HG02798 (cell line): ENCODE results near the gene TPD52L1.
"Not testable (repeated sequence)": the region's sequence is repeated elsewhere in the genome, so short reads cannot be mapped to it uniquely, and the experiment has no call there.

Experiments used
- ATAC-seq: cut with Tn5 transposase; IDR thresholded peaks from one replicate; pipeline ENCODE4 v1.9.1; 2021; ENCODE audit warnings: mild to moderate bottlenecking; ENCODE audit not compliant: unreplicated experiment, poor library complexity

The TPD52L1 gene

DNA sequence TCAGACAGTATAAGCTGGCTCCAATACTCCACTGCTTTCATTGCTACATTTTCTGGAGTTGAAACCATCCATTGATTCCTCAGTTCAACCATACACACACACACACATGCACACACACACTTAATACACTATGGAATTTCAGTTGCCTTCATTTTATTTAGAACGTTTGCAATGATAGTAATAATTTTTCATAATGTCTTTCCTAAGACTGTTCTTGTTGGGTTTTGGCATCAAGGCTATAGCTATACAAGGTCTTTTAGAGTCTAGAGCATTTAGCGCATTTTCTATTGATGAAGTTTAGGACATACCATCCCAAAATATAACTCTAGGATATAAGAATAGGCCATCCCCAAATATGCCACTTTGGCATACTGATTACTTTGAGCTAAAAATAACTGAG is 15.5 kb upstream of the TPD52L1 start:
- no peak for ATAC-seq

DNA sequence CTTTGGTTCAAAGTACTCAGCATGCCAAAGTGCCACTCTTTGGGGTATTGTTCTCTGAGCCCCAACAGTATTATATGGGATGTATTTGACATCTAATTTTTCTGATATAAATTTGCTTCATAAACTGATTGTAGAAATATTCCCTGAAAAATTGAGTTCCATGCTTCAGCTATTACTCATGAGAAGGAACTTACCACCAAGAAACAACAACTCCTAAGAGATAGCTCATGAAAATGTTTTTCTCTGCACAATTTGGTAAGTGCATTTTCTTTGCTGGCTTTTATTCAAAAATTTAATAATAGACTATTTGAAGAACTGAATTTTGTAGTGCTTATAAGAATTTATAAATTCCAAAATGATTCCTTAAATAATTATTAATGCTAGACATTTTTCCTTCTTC is 12.8 kb upstream of the TPD52L1 start:
- ATAC-seq = no peak

DNA sequence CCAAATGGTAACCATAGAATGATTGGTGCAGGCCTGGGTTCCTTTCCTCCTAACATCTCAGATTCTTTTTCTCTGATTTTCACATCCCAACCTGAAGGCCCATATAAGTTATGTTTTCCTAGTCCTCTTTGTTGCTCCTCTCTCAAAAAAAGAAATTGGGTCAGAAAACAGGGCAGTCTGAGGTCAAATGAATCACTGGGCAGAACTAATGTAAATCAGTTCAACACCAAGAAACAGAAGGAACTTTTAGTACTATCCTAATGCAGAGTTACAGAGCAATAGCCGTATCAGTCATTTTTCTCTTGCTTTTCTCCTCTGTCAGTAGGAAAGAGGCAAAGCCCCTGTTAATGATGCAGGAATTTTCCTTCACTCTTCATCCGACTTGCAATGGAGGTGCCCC is 11.0 kb upstream of the TPD52L1 start:
- no peak for ATAC-seq

DNA sequence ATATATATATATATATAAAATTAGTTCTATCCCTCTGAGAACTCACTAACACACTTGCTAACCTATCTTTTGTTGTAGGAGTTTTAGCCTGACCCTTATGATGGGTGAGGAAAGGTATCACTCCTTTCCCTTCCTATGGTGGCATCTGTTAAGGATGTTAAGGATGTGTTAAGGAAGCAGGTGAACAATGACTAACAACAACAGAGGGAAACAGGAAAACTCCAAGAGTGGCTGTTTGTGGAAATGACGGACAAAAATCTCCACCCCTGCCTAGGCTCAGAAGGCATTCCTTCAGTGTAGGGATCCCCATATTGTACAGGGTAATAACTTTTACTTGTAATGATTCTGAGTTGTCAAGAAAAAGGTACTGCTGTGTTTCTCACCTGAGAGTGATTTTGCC is 8.8 kb upstream of the TPD52L1 start:
- no peak for ATAC-seq

DNA sequence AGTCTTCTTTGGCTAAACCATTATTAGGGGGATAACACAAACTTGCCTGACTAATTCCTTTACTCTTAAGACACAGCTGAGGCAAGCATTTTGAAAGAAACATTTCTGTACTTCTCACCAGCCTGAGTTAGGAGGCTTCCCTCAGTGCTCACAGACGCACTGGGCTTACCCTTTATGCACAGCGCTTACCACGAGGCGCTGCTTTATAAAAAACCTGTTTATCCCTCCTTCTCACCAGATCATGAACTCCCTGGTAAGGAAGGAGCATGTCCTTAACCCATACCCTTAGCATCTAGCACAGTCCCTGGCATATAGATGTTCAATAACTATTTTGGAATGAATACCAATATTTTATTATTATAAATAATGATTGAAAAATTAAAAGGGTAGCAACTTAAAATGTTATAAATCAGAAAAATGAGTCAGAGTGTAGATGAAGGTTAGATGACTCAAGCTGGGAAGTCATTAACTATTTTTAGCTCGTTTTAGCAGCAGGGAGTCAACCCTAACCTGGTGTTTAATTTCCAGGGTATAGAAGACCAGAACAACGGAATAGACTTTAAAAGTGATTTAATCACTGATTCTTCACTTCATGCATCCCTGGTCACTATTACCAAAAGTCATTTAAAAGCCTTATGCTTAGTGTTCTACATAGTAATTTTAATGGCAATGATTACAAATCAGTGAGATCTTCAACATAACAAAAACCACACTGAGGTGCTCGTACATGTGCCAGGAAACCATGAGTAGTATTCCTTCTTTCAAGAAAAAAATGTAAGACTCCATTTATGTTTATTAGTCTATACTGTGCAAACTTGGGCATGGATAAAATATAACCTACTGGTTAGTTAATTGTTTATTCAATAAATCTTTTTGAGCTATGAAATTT is 4.1 kb upstream of the TPD52L1 start:
- ATAC-seq = no peak

DNA sequence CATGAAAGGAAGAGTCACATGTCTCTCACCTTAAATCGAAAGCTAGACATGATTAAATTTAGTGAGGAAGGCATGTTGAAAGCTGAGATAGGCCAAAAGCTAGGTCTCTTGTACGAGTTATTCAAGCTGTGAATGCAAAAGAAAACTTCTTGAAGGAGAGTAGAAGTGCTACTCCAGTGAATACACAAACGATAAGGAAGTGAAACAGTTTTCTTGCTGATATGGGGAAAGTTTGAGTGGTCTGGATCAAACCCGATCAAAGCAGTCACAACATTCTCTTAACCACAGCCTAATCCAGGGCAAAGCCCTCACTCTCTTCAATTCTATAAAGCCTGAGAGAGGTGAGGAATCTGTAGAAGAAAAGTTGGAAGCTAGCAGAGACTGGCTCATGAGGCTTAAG is 1.9 kb upstream of the TPD52L1 start:
- ATAC-seq = no peak

DNA sequence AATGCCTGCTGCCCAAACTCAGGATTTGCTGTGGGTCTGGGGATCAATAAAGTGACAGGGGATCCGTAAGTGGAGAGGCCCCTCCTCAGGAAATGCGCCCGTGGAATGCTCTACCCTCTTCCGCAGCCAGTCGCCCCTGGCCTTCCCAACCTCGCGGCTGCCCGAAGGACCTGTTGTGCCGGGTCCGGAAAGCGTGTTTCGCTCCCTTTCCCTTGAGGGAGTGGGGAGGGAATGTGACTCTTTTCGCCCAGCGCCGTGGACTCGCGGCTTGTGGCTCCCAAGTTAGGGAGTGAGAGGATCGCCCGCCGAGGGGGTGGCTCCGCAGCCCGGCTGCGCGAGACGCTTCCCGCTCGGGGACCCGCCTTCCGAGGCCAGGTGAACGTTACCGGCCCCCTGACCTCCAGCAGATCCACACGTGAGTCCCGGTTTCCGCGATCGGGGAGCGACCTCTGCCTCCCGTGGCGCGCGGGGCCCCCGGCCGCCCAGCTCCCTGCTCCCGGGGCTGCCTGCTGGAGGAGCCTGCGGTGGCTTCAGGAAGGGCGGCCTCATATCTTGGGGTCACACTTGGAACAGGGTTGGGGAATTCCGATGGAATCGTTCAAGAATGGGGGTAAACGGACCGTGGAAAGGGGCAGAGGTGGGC is 666 bp downstream of the TPD52L1 start:
- no peak for ATAC-seq

DNA sequence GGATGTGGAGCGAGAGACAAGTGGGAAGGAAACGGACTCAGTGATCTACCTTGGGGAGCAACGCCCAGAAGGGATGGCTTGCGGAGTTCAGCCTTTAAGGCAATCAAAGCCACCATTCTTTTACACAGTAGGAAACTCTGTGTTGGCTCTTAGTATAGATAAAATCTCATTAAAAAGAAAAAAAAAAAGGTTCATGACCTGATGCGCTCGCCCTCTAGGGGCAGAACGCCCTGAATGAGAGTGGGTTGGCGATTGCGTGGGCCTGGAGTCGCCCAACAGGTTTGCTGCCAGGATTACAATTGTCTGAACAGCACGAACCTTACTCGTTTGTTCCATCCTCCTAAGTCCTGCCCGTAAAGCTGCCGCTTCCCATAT is 1.2 kb downstream of the TPD52L1 start:
- ATAC-seq = no peak

DNA sequence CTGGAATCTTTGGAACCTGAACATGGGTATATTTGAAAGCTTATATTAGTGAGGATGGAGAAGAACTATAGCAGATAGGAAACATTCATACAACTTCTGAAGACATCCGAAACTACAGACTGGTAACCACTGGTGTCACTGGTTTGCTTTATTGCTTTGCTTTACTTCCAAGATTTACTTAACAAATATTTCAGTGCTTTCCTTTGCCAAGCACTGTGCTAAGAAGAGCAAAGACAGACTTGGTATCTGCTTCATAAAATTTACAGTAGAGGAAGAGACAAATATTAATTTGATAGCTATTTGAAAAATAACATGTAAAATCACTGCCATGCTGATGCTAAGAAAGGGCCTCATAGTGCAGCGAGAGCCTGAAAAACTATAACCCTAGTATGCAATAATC is 1.8 kb downstream of the TPD52L1 start:
- ATAC-seq = no peak

DNA sequence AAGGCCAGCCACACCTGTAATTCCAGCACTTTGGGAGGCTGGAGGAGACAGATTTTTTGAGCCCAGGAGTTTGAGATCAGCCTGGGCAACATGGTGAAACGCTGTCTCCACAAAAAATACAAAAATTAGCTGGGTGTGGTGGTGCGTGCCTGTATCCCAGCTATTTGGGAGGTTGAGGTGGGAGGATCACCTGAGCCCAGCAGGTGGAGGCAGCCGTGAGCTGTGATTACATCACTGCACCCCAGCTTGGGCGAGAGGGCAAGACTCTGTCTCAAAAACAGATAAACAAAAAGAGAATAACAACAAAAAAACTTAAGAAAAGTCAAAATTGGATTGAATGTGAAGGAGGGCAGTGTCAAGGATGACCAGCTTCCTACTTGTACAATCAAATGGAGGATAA is 2.9 kb downstream of the TPD52L1 start:
- ATAC-seq = no peak

DNA sequence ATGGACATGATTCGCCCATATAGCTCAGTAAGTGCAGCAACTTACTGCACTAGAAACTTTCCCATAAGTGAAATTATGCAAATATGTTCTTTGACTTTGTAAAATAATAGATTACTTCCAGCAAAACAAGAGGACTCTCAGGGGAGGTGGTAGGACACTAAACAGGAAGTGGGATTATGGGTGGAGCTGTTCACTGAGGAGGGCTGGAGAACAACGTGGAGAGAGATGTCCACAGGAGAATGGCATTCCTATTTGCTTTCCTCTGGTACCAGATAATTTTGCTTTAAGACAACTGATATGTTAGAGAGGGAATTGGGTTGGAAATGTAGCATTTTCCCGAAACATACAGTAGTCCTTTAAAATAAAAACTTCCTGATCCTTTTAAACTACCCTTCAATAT is 3.7 kb downstream of the TPD52L1 start:
- no peak for ATAC-seq

DNA sequence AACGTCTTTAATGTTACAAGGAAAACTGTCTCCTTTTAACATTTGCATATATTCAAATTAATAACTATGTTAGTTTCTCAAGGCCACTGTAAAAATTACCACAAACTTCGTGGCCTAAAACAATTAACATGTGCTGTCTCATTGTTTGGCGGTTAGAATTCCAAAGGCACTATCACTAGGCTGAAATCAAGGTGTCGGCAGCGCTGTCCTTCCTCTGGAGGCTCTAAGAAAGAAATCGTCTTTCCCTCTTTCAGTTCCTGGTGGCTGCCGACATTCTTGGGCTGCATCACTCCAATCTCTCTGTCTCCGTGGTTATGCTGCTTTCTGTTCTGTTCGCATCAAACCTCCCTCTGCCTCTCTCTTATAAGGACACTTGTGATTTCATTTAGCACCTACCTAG is 4.2 kb downstream of the TPD52L1 start:
- ATAC-seq = no peak

DNA sequence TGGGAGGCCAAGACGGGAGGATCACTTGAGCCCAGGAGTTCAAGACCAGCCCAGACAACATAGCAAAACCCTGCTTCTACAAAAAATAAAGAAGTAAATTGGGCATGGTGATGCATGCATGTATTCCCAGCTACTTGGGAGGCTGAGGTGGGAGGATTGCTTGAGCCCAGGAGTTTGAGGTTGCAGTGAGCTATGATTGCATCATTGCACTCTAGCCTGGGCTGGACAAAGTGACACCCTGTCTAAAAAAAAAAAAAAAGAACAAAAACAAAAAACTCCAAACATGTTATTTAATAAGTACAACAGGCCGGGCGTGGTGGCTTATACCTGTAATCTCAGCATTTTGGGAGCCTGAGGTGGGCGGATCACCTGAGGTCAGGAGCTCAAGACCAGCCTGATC is 9.8 kb downstream of the TPD52L1 start:
- not testable (repeated sequence) for ATAC-seq

DNA sequence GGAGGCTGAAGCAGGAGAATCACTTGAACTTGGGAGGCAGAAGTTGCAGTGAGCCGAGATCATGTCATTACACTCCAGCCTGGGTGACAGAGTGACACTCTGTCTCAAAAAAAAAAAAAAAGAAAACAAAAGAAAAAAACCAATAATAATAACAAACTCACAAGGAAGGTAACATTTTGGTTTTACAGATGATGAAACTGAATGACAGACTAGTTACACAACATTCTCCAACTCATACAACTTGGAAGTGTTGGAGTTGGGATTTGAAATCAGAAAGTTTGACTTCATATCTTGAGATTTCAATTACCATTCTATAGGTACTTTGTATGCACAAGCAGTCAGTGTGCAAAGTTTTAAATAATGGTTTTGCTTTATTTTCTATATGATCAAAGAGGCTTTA is 10.2 kb downstream of the TPD52L1 start:
- ATAC-seq = no peak

DNA sequence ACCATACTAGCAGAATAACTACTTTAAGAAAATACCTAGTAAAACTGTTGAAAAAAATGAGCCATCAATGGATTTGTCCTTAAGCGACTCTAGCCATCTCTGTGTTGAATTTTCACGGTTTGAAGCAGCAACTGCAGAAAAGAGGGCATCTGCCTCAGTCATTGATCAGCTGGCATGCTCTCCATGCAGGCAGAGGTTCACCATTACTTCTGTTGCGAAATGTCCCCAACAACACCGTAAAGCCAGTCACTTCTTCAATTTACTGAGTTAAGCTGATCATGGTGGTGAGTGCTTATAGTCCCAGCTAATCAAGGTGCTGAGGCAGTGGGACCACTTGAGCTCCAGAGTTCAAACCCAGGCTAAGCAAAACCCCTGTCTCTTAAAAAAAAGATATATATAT is 11.1 kb downstream of the TPD52L1 start:
- no peak for ATAC-seq

DNA sequence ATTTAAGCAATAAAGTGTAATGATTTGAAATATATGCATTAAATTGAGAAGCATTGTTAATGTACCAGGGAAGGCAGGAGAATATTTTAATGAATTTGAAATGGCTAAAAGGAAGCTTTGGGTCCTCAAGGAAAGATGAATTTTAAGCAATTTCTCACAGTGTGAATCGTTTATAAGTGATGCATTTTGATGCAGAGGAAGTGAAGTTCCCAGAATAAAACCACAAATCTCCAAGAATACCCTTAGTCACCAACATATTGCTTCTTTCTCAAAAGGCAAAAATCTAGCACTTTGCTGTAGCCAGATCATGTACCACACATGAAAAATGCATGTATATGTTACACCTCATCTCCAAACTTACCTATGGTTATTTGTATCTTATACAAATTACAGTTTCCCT is 11.7 kb downstream of the TPD52L1 start:
- no peak for ATAC-seq

DNA sequence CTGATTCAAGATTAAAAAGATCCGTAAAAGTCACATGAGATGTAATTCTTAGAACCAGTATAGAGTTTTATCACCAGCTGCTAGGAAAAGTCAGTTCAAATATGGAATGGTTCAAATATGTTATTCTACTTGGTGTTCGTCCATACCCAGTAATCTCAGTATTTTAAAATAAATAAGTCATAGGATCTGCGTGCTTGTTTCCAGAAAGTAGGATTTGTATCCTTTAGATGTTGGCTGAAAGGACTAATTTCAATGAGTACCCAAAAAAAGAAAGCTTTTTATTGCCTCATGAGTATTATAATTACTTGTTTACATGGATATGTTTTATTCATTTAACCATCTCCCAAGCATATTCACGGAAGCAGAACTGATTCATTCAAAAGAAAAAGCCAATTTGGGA is 12.2 kb downstream of the TPD52L1 start:
- ATAC-seq = no peak

DNA sequence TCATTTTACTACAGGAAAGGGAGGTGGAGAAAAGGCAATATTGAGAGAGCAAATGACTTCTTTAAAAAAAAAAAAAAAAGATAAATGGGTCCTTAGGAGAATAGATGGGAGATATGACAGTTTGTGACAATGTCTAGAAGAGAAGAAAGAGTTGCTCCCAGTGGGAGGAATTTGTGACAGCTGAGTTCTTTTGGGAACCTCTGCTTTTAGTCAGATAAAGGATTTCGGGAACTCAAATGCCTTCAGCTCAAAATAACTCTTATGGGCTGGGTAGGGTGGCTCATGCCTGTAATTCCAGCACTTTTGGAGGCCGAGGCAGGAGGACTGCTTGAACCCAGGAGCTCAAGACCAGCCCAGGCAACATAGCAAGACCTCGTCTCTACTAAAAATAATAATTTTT is 13.1 kb downstream of the TPD52L1 start:
- no peak for ATAC-seq

DNA sequence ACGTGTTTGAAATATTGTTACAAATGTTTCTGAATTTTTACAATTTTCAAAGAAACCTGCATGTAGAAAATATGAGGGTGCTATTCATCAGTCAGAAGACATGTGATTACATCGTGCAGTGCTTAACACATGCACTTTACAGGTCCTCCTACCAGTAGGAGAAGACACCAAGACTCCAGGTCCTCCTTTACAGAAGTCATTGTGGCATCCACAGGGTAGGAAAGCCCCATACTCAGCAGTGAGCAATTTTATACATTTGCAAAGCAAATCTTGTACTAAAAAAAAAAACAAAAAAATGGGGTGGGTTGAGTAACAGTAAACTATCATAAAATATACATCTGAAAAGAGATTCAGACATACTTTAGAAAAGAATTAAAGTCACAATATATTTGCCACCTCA is 14.0 kb downstream of the TPD52L1 start:
- ATAC-seq = no peak

DNA sequence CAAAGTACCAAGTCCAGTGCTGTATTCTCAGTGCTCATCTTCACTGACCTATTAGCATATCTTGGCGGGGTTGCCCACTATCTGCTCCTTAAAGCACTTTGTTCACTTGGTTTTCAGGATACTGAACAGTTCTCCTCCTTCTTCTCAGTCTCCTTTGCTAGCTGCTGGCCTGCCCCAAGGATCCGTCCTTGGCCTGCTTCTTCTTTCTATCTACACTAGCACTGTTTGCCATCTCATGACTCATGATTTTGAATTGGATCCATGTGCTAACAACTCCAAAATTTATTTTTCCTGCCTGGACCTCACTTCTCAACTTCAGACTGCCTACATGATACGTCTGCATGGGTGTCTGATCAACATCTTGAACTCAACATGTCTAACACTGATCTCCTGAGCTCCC is 15.5 kb downstream of the TPD52L1 start:
- ATAC-seq = no peak

DNA sequence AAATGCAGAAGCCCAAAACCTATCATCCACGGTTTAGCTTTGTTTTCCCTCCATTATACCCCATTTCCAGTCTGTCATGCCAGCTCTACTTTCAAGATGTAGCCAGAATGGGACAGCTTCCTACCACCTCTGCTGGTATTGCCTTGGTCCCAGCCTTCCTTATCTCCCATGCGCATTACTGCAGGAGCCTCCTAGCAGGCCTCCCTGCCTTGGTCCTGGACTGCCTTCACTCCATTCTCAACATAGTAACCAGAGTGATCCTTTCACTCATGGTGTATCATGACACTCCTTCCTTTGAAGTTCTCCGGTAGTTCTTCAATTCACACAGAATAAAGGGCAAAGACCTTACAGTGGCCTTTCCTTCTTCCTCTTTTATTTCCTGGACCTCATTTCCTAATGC is 15.9 kb downstream of the TPD52L1 start:
- ATAC-seq = no peak

DNA sequence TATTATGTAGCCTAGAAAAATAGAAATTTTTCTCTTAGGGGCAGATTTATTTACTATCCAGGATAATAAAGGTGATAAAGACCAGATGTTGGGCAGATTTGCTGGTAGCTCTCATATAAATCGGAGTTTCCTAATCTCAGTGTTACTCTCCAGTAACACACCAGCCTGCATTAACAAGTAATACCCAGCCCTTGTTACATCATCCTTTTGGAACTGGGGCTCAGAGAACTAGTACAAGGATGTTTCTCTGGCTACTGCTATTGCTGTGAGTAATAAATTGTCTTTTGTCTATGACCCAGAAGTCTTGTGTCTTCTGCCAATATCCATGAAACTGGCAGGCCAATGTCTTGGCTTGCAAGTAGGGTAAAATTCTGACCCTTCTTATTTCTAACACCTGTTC is 16.8 kb downstream of the TPD52L1 start:
- ATAC-seq = no peak
